Endothelial cell of umbilical vein (primary cell): ENCODE measurements around the gene DNAJC6. TPM values are rescaled to one million over a fixed set of nuclear protein-coding genes. Genes with fewer than 3 reads are reported as not detected.
A peak's percentile ranks its signal among the peaks of the same experiment; 100 is the strongest.

Experiments used
- BruUV-seq: library from RNA; stranded (reverse); fragments of 400-500 nt; replicated peaks from 2 replicates; lab custom pipeline; 2021; lab: Mats Ljungman, UMichigan
- CTCF ChIA-PET: fragments of 300-600, 350-600 bp; sonication (Branson Sonifier 250); formaldehyde crosslinking; loops from one replicate; lab custom pipeline; 2021; ENCODE audit warnings: antibody characterized with exemption, inconsistent platforms; lab: Charles Lee
- POLR2A ChIA-PET: fragments of 300-600, 350-600 bp; sonication (Branson Sonifier 250); formaldehyde crosslinking; loops from one replicate; lab custom pipeline; 2021; ENCODE audit warnings: antibody characterized with exemption, inconsistent platforms; lab: Charles Lee
- DNase-seq: peaks from one replicate; pipeline ENCODE4 v3.0.0-alpha.2; 2011; ENCODE audit warnings: low read depth, low spot score
- FAIRE-seq: peaks from 2 replicates; lab custom pipeline; 2011; peaks lifted over from hg19 to GRCh38; lab: Jason Lieb, UNC
- H2AFZ ChIP-seq: 2 replicates; pipeline ENCODE4 v1.6.0; 2012; ENCODE audit warnings: low read depth, low read length, control low read depth, inconsistent platforms
- H3K27ac ChIP-seq: 2 replicates; pipeline ENCODE4 v1.5.1; 2011; ENCODE audit warnings: low read depth, mild to moderate bottlenecking, control low read depth, low read length, moderate library complexity; ENCODE audit not compliant: insufficient read depth
- H3K27me3 ChIP-seq, 2 experiments: 2 replicates each; pipeline versions ENCODE4 v1.6.0 to v1.6.1; 2011; ENCODE audit warnings: low read length in 2 of 2, mixed read lengths in 1 of 2; ENCODE audit not compliant: control insufficient read depth in 2 of 2, insufficient read depth in 2 of 2
- H3K36me3 ChIP-seq, 2 experiments: 2 replicates in 1 of 2; 3 replicates in 1 of 2; pipeline ENCODE4 v1.5.1; 2011; ENCODE audit warnings: low read length in 2 of 2, mild to moderate bottlenecking in 1 of 2, moderate library complexity in 1 of 2; ENCODE audit not compliant: control insufficient read depth in 2 of 2, insufficient read depth in 2 of 2; ENCODE audit errors: extremely low read depth in 1 of 2
- H3K4me1 ChIP-seq: 3 replicates; pipeline ENCODE4 v1.5.1; 2011; ENCODE audit warnings: mild to moderate bottlenecking, low read length; ENCODE audit not compliant: control insufficient read depth, insufficient read depth; ENCODE audit errors: extremely low read depth
- H3K4me2 ChIP-seq: 2 replicates; pipeline ENCODE4 v1.6.1; 2011; ENCODE audit warnings: low read length, control low read depth, mixed read lengths; ENCODE audit not compliant: insufficient read depth
- H3K4me3 ChIP-seq, 3 experiments: fragments of 200-600 bp in 1 of 3; sonication (generic), shearing (Covaris generic) in 1 of 3; replicated peaks in 1 of 3; 2 replicates each; pipeline ENCODE4 v1.5.1; 2011 to 2016; ENCODE audit warnings: control low read depth in 3 of 3, low read length in 3 of 3, mild to moderate bottlenecking in 2 of 3, inconsistent platforms in 1 of 3, low read depth in 1 of 3, moderate library complexity in 1 of 3; ENCODE audit not compliant: insufficient read depth in 1 of 3
- H3K79me2 ChIP-seq: 2 replicates; pipeline ENCODE4 v1.6.0; 2012; ENCODE audit warnings: low read length, inconsistent platforms; ENCODE audit not compliant: control insufficient read depth, insufficient read depth
- H3K9ac ChIP-seq: replicated peaks from 2 replicates; pipeline ENCODE3; 2011; ENCODE audit warnings: low read length, control low read depth; ENCODE audit not compliant: insufficient read depth; ENCODE audit errors: extremely low read depth
- H3K9me1 ChIP-seq: replicated peaks from 3 replicates; pipeline ENCODE4 v1.6.0; 2011; ENCODE audit warnings: mild to moderate bottlenecking, low read length; ENCODE audit not compliant: control insufficient read depth, insufficient read depth; ENCODE audit errors: extremely low read depth
- H3K9me3 ChIP-seq: replicated peaks from 2 replicates; pipeline ENCODE4 v1.5.1; 2012; ENCODE audit warnings: low read length, inconsistent platforms; ENCODE audit not compliant: control insufficient read depth, insufficient read depth
- H4K20me1 ChIP-seq: replicated peaks from 2 replicates; pipeline ENCODE3; 2011; ENCODE audit warnings: mild to moderate bottlenecking, low read length; ENCODE audit not compliant: control insufficient read depth, insufficient read depth; ENCODE audit errors: extremely low read depth
- CTCF ChIP-seq, 2 donors: IDR thresholded peaks; 1 replicate in 1 of 2; 2 replicates in 1 of 2; pipeline ENCODE4 v1.5.1; 2011; ENCODE audit warnings: low read length in 2 of 2, mild to moderate bottlenecking in 2 of 2, moderate library complexity in 2 of 2, control low read depth in 1 of 2, inconsistent platforms in 1 of 2, low read depth in 1 of 2; ENCODE audit not compliant: insufficient read depth in 1 of 2; ENCODE audit errors: extremely low read depth in 1 of 2
- EZH2 ChIP-seq: IDR thresholded peaks from 2 replicates; pipeline ENCODE4 v1.6.1; 2012; ENCODE audit warnings: borderline replicate concordance, low read depth, mild to moderate bottlenecking, moderate library complexity, low read length, inconsistent platforms; ENCODE audit not compliant: severe bottlenecking
- FOS ChIP-seq: IDR thresholded peaks from 2 replicates; pipeline ENCODE4 v1.6.1; 2011; ENCODE audit warnings: mild to moderate bottlenecking, low read length, moderate library complexity, borderline replicate concordance; ENCODE audit not compliant: insufficient read depth
- GATA2 ChIP-seq: IDR thresholded peaks from 2 replicates; pipeline ENCODE4 v1.7.0; 2011; ENCODE audit warnings: low read depth, mild to moderate bottlenecking, moderate library complexity, mixed read lengths, low read length; ENCODE audit not compliant: insufficient read length, insufficient read depth
- JUN ChIP-seq: IDR thresholded peaks from 2 replicates; pipeline ENCODE4 v1.6.1; 2011; ENCODE audit warnings: borderline replicate concordance, low read depth; ENCODE audit not compliant: insufficient read length, insufficient read depth
- MAX ChIP-seq: IDR thresholded peaks from 2 replicates; pipeline ENCODE4 v1.6.1; 2011; ENCODE audit not compliant: insufficient read depth, insufficient read length
- MYC ChIP-seq: IDR thresholded peaks from one replicate; pipeline ENCODE4 v1.6.1; 2011; ENCODE audit warnings: mild to moderate bottlenecking, low read depth, low read length
- POLR2A ChIP-seq: IDR thresholded peaks from 2 replicates; pipeline ENCODE4 v1.6.1; 2012; ENCODE audit warnings: low read depth, mild to moderate bottlenecking, control low read depth, low read length
- POLR2AphosphoS5 ChIP-seq: IDR thresholded peaks from 2 replicates; pipeline ENCODE4 v1.6.1; 2012; ENCODE audit warnings: low read depth, mild to moderate bottlenecking, control low read depth, low read length, moderate library complexity; ENCODE audit not compliant: insufficient read depth
- dilution Hi-C: fragments of 300-500 bp; cut with MboI; formaldehyde crosslinking; loops from one replicate; pipeline ENCODE4 v1.15.0; 2019; ENCODE audit warnings: low sequenced_read_pairs; ENCODE audit not compliant: extremely low pct_ligation_motif_present
- intact Hi-C: fragments of 100-400 bp; cut with micrococcal nuclease; formaldehyde crosslinking; loops from one replicate; pipeline ENCODE4 v1.10.0; 2022
- polyA plus RNA-seq, 4 experiments: library from polyadenylated mRNA; depleted of rRNA in 3 of 4; stranded (reverse) in 3 of 4; unstranded in 1 of 4; fragments of >200 nt; gene quantifications; 2 replicates each; pipeline versions ENCODE4 v1.2.1 to v1.2.3, GENCODE V29; 2011 to 2012; ENCODE audit warnings: missing spikeins in 1 of 4
- total RNA-seq: library from RNA; stranded (reverse); gene quantifications from 2 replicates; pipeline ENCODE4 v1.2.3, GENCODE V29; 2021

Gene DNAJC6
- total and polyA plus RNA-seq, 2 donors (not counting 3 experiments of a cell fraction or from before 2014, with no cell fraction given): 2.3 to 4.9 TPM

- H3K36me3 ChIP-seq: peaks cover 2 to 24% of the 10 kb centered on the region in 2 experiments
- FAIRE-seq: no peak
- no peaks in the 10 kb centered on the region for H3K9me3 ChIP-seq
- peaks cover 55% of the 10 kb centered on the region for H3K4me1 ChIP-seq
- intact Hi-C loops: loop anchor here (1.0 to 10.0 kb wide), 4 partner anchors 98 to 1136 kb away; partner anchors contain the start of gene PDE4B
- ChIA-PET POLR2A (interaction anchor here (1.8 kb wide), 1 partner anchor 9 kb away, joined by 6 read pairs; the partner anchor contains the start of genes LEPR and LEPROT), CTCF (interaction anchor here (1.3 to 7.7 kb wide), 3 partner anchors 20 to 258 kb away, joined by 3 to 104 read pairs (median 5); no protein-coding TSS in a partner anchor)
- no TSS peak for BruUV-seq
- DNase-seq: no peak
- no peak overlapping the region for H3K4me3 ChIP-seq
- H3K79me2 ChIP-seq: peaks cover 30% of the 10 kb centered on the region
- H3K9ac ChIP-seq: peak overlapping the region; percentile 87
- H3K4me2 ChIP-seq: peak overlapping the region; percentile 60
- TF ChIP-seq MYC: no peak
- no peak for TF ChIP-seq MAX
- no peak for TF ChIP-seq POLR2AphosphoS5
- no peak for TF ChIP-seq GATA2
- TF ChIP-seq POLR2A: no peak
- no peak for TF ChIP-seq FOS
- no peak for TF ChIP-seq EZH2
- TF ChIP-seq CTCF (IDR thresholded peaks at IDR 0.05; ENCODE audit: extremely low read depth in 1 of 2, insufficient read depth in 1 of 2, low read depth in 1 of 2, low read length in 2 of 2): no peak
- no peak for TF ChIP-seq JUN
- H2AFZ ChIP-seq: no peak overlapping the region
- H3K27ac ChIP-seq: peak overlapping the region; percentile 97
- no peaks in the 10 kb centered on the region for H4K20me1 ChIP-seq
- dilution Hi-C loops: no loop called here
- H3K27me3 ChIP-seq: no peaks in the 10 kb centered on the region
- H3K9me1 ChIP-seq: no peaks in the 10 kb centered on the region
Observed at GRCh38 chr1:65429078-65429477, 119.7 kb downstream of the DNAJC6 start.
